HFFc6 (cell line): ENCODE results near the gene PATJ. TPM values are rescaled to one million over a fixed set of nuclear protein-coding genes. Genes with fewer than 3 reads are reported as not detected.
"Not testable (repeated sequence)": the region's sequence is repeated elsewhere in the genome, so short reads cannot be mapped to it uniquely, and the experiment has no call there.

ENCODE experiments used
- DNase-seq: peaks from one replicate; pipeline ENCODE4 v3.0.0-alpha.2; 2018
- H3K27ac Mint-ChIP-seq: 2 replicates; pipeline ENCODE4 v1.8.0; 2020; ENCODE audit warnings: mild to moderate bottlenecking, mixed read lengths
- H3K27me3 Mint-ChIP-seq: 2 replicates; pipeline ENCODE4 v1.8.0; 2021; ENCODE audit warnings: mild to moderate bottlenecking, moderate library complexity, mixed read lengths; ENCODE audit not compliant: insufficient read depth
- H3K36me3 Mint-ChIP-seq: 2 replicates; pipeline ENCODE4 v1.8.0; 2021; ENCODE audit warnings: low read depth, mixed read lengths
- H3K4me1 Mint-ChIP-seq: 2 replicates; pipeline ENCODE4 v1.8.0; 2020; ENCODE audit warnings: low read depth, mixed read lengths
- H3K4me3 Mint-ChIP-seq: 2 replicates; pipeline ENCODE4 v1.8.0; 2020; ENCODE audit warnings: mild to moderate bottlenecking, moderate library complexity, mixed read lengths
- H3K9me3 Mint-ChIP-seq: 2 replicates; pipeline ENCODE4 v1.8.0; 2020; ENCODE audit warnings: mild to moderate bottlenecking, mixed read lengths
- CTCF ChIP-seq: fragments of 200-600 bp; sonication (generic); IDR thresholded peaks from 2 replicates; pipeline ENCODE4 v1.5.0; 2021; ENCODE audit warnings: antibody characterized with exemption, mild to moderate bottlenecking
- total RNA-seq, 6 experiments: library from RNA; stranded (reverse); fragmentation: NEBNext Ultra II Directional; extraction: Animal tissue kit (Norgen Biotek cat#: 25700); gene quantifications; 2 replicates in 1 of 6; 3 replicates in 5 of 6; pipeline ENCODE4 v1.2.3, GENCODE V29; 2021

Gene PATJ
- total RNA-seq, 6 experiments from 2014 or later = 4.7 to 8.0 (median 5.7) TPM

- H3K27me3 Mint-ChIP-seq = no peaks in the 10 kb centered on the region
- no peaks in the 10 kb centered on the region for H3K4me1 Mint-ChIP-seq
- H3K9me3 Mint-ChIP-seq = no peaks in the 10 kb centered on the region; the same call in 1 of the 2 replicates
- H3K4me3 Mint-ChIP-seq = no peak overlapping the region
- H3K36me3 Mint-ChIP-seq = no peaks in the 10 kb centered on the region
- DNase-seq = no peak
- H3K27ac Mint-ChIP-seq = no peak overlapping the region
- no peak for TF ChIP-seq CTCF
Measured at GRCh38 chr1:61931587-61932279, 189.5 kb downstream of the PATJ start.

DNA sequence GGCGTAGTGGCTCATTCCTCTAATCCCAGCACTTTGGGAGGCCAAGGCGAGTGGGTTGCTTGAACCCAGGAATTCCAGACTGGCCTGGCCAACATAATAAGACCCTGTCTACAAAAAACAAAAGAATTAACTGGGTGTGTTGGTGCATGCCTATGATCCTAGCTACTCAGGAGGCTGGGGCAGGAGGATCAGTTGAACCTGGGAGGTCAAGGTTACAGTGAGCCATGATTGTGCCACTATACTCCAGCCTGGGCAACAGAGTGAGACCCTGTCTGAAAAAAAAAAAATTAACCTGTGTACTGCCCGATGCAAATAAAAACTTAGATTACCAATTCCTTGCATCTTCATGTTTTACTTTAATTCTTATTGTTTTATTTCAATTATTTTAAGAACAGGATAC lies 193.2 kb downstream of the PATJ start:
- Mint-ChIP-seq H3K27ac (no peak overlapping the region), H3K4me3 (no peak overlapping the region), H3K27me3 (no peaks in the 10 kb centered on the region), H3K36me3 (no peaks in the 10 kb centered on the region), H3K4me1 (no peaks in the 10 kb centered on the region), H3K9me3 (peaks cover 6% of the 10 kb centered on the region; the same call in 1 of the 2 replicates)
- no peak for TF ChIP-seq CTCF
- no peak for DNase-seq

DNA sequence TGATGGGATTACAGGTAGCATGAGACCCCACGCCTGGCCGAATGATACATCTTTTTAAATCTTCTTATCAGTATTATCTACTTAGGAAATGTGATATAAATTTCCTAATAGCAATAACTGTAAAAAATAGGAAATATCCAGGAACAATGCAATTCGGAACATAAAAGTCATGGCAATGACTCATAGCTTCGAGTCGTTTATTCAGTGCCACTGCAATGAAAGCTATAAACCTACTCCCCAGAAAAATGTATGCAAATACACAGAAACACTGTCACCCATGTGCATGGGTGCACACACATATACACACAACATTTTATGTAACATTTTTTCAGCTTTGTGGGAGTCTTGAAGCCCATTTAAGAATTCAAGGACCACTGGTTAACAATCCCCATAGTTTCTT lies 194.6 kb downstream of the PATJ start:
- H3K4me3 Mint-ChIP-seq = no peak overlapping the region
- H3K36me3 Mint-ChIP-seq = no peaks in the 10 kb centered on the region
- no peaks in the 10 kb centered on the region for H3K4me1 Mint-ChIP-seq
- peaks cover 6% of the 10 kb centered on the region; the same call in 1 of the 2 replicates for H3K9me3 Mint-ChIP-seq
- TF ChIP-seq CTCF = no peak
- no peak for DNase-seq
- no peak overlapping the region for H3K27ac Mint-ChIP-seq
- no peaks in the 10 kb centered on the region for H3K27me3 Mint-ChIP-seq

DNA sequence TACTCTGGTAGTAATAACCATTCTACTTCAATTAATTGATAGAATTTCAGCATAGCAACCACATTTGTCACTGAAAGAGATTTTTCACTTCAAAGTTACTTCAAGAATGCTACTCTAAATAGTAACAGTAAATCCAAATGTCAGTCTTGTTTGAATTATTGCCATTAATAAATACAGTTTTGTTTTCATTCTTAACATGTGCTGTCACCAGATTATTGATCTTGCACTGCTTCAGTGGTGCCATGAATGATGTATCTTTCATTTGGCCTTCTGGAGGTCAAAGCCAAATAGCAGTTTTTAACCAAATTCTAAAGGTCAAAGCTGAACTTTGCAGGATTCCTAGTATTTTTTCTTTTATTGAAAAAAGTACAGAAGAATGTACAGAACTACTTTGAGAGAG lies 199.5 kb downstream of the PATJ start:
- Mint-ChIP-seq H3K4me1 (no peaks in the 10 kb centered on the region), H3K36me3 (no peaks in the 10 kb centered on the region), H3K9me3 (peaks cover 16% of the 10 kb centered on the region; the same call in 1 of the 2 replicates), H3K4me3 (no peak overlapping the region), H3K27me3 (no peaks in the 10 kb centered on the region), H3K27ac (no peak overlapping the region)
- no peak for TF ChIP-seq CTCF
- no peak for DNase-seq

DNA sequence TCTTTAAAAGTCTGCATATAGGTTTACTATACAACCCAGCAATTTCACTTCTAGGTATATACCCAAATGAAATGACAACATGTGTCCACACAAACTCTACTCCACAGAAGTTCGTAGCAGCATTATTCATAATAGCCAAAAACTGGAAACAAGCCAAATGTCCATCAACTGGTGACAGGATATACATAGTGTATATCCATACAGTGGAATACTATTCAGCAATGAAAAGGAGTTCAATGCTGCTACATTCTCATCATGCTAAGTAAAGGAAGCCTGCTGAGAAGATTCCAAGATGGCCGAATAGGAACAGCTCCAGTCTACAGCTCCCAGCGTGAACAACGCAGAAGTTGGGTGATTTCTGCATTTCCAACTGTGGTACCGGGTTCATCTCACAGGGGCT lies 200.6 kb downstream of the PATJ start:
- no peak overlapping the region for H3K4me3 Mint-ChIP-seq
- no peaks in the 10 kb centered on the region for H3K27me3 Mint-ChIP-seq
- H3K9me3 Mint-ChIP-seq = peaks cover 16% of the 10 kb centered on the region; the same call in 1 of the 2 replicates
- TF ChIP-seq CTCF = no peak
- H3K27ac Mint-ChIP-seq = no peak overlapping the region
- no peak for DNase-seq
- H3K36me3 Mint-ChIP-seq = no peaks in the 10 kb centered on the region
- no peaks in the 10 kb centered on the region for H3K4me1 Mint-ChIP-seq

DNA sequence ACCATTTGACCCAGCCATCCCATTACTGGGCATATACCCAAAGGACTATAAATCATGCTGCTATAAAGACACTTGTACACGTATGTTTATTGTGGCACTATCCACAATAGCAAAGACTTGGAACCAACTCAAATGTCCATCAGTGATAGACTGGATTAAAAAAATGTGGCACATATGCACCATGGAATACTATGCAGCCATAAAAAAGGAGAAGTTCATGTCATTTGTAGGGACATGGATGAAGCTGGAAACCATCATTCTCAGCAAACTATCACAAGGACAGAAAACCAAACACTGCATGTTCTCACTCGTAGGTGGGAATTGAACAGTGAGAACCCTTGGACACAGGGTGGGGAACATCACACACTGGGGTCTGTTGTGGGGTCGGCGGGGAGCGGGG lies 206.4 kb downstream of the PATJ start:
- not testable (repeated sequence) for H3K4me1 Mint-ChIP-seq, H3K27me3 Mint-ChIP-seq, H3K4me3 Mint-ChIP-seq, H3K36me3 Mint-ChIP-seq, DNase-seq, H3K27ac Mint-ChIP-seq
- peaks cover 11% of the 10 kb centered on the region; the same call in 1 of the 2 replicates for H3K9me3 Mint-ChIP-seq
